Measurements from ENCODE around the gene RAB7A. TPM values are rescaled to one million over a fixed set of nuclear protein-coding genes. Genes with fewer than 3 reads are reported as not detected.

The RAB7A gene
- total RNA-seq, 1 experiment from 2014 or later: 233 TPM

GRCh38 chr3:128814519-128815317 lies 88.7 kb downstream of the RAB7A start:
- Histone ChIP-seq H3K27me3 (ENCODE audit: insufficient read depth, low read length) (no peaks in the 10 kb centered on the region), H3K36me3 (ENCODE audit: control insufficient read depth in 1 of 2, insufficient read depth in 2 of 2, low read length in 2 of 2) (peaks cover 30 to 36% of the 10 kb centered on the region in 2 experiments), H4K20me1 (ENCODE audit: insufficient read depth) (no peaks in the 10 kb centered on the region), H2AFZ (ENCODE audit: low read depth, low read length, poor library complexity, severe bottlenecking) (no peak overlapping the region), H3K4me2 (ENCODE audit: low read length) (no peak overlapping the region), H3K9me2 (ENCODE audit: insufficient read depth) (no peaks in the 10 kb centered on the region), H3K4me3 (replicated peaks in 1 of 2; ENCODE audit: low read depth in 1 of 2, low read length in 2 of 2) (no peak overlapping the region), H3K9ac (ENCODE audit: low read length) (no peak overlapping the region), H3K9me3 (ENCODE audit: control insufficient read depth in 1 of 2, insufficient read depth in 1 of 2, low read depth in 1 of 2, low read length in 2 of 2) (no peaks in the 10 kb centered on the region), H3K79me2 (ENCODE audit: insufficient read depth, low read length) (no peaks in the 10 kb centered on the region), H3K4me1 (ENCODE audit: control insufficient read depth in 1 of 2, insufficient read depth in 2 of 2, low read length in 2 of 2) (no peaks in the 10 kb centered on the region), H3K27ac (ENCODE audit: low read depth, low read length) (no peak overlapping the region)
- ATAC-seq (no peak), DNase-seq (ENCODE audit: low read depth, low spot score) (no peak)
- ChIA-PET CTCF (no interaction called here), RAD21 (ENCODE audit: low non-redundant PET in 1 of 2, low total read pairs in 2 of 2, uncharacterized antibody in 2 of 2, unreplicated experiment in 2 of 2) (no interaction called here), POLR2A (no interaction called here)
- BruUV-seq (replicated peaks): no TSS peak
- TF ChIP-seq CBX3 (IDR thresholded peaks at IDR 0.05; ENCODE audit: low read depth) (no peak), CTCF (IDR thresholded peaks at IDR 0.05 in 2 of 3, conservative IDR thresholded peaks at IDR 0.05 in 1 of 3; ENCODE audit: borderline replicate concordance in 1 of 3, insufficient read depth in 1 of 3, low read depth in 2 of 3, low read length in 2 of 3) (no peak), SP1 (IDR thresholded peaks at IDR 0.05; ENCODE audit: low read depth) (no peak), MAX (IDR thresholded peaks at IDR 0.05) (no peak), TCF7L2 (IDR thresholded peaks at IDR 0.05; ENCODE audit: borderline replicate concordance, extremely low read depth, insufficient read depth, insufficient read length) (no peak), YY1 (IDR thresholded peaks at IDR 0.05; ENCODE audit: extremely low read depth, insufficient replicate concordance, low read depth, low read length) (no peak), EGR1 (IDR thresholded peaks at IDR 0.05; ENCODE audit: low read depth) (no peak), ZBTB33 (IDR thresholded peaks at IDR 0.05; ENCODE audit: extremely low read depth, insufficient replicate concordance, low read length) (no peak), FOSL1 (IDR thresholded peaks at IDR 0.05; ENCODE audit: low read depth) (no peak)
- intact Hi-C loops (cut with micrococcal nuclease): no loop called here

Measured in HCT116 (cell line).